ENCODE measurements around the gene DCXR.

DCXR gene

GRCh38 chr17:82037092-82037888, at the start of gene DCXR:
DCXR (minus strand) TSS chr17:82037697; CDS start chr17:82037682, 15 bp downstream.
- DNase-seq (ENCODE audit: low read depth), result peak; percentile 92

- no peak for DNase-seq (ENCODE audit: low read depth)
These were observed 48.7 kb upstream of the DCXR start for GRCh38 chr17:82085931-82086764.

- no peak for DNase-seq (ENCODE audit: low read depth)
These were observed 47.7 kb upstream of the DCXR start for GRCh38 chr17:82085031-82085861.

GRCh38 chr17:82084373-82085030, 47.0 kb upstream of the DCXR start:
- no peak for DNase-seq (ENCODE audit: low read depth)

- DNase-seq (ENCODE audit: low read depth), result no peak
These were observed 46.2 kb upstream of the DCXR start for GRCh38 chr17:82083533-82084359.

- no peak for DNase-seq (ENCODE audit: low read depth)
These were observed 45.5 kb upstream of the DCXR start for GRCh38 chr17:82083009-82083408.

GRCh38 chr17:82082456-82082855, 45.0 kb upstream of the DCXR start:
- DNase-seq (ENCODE audit: low read depth), result no peak

GRCh38 chr17:82081966-82082365, 44.5 kb upstream of the DCXR start:
- DNase-seq (ENCODE audit: low read depth), result no peak

GRCh38 chr17:82081546-82081945, 44.0 kb upstream of the DCXR start:
- no peak for DNase-seq (ENCODE audit: low read depth)

- DNase-seq (ENCODE audit: low read depth), result no peak
These were observed 43.4 kb upstream of the DCXR start for GRCh38 chr17:82080789-82081464.

- DNase-seq (ENCODE audit: low read depth), result no peak
These were observed 42.7 kb upstream of the DCXR start for GRCh38 chr17:82080048-82080788.

- no peak for DNase-seq (ENCODE audit: low read depth)
These were observed 41.6 kb upstream of the DCXR start for GRCh38 chr17:82079001-82079677.

GRCh38 chr17:82078433-82078832, 40.9 kb upstream of the DCXR start:
- DNase-seq (ENCODE audit: low read depth), result no peak

GRCh38 chr17:82077617-82078358, 40.3 kb upstream of the DCXR start:
- no peak for DNase-seq (ENCODE audit: low read depth)

GRCh38 chr17:82076785-82077591, 39.5 kb upstream of the DCXR start:
- DNase-seq (ENCODE audit: low read depth), result no peak

GRCh38 chr17:82076018-82076784, 38.7 kb upstream of the DCXR start:
- no peak for DNase-seq (ENCODE audit: low read depth)

GRCh38 chr17:82073446-82073845, 35.9 kb upstream of the DCXR start:
- DNase-seq (ENCODE audit: low read depth), result no peak

Data from activated T-cell treated with anti-CD3 and anti-CD28 coated beads for 24 hours (primary cell).